Liver (tissue), 9 donors: ENCODE measurements around the gene CD33. TPM values are rescaled to one million over a fixed set of nuclear protein-coding genes. Genes with fewer than 3 reads are reported as not detected.

Source experiments
- DNase-seq: peaks from one replicate; pipeline ENCODE4 v3.0.0-alpha.2; 2017; ENCODE audit warnings: low spot score
- H3K27ac ChIP-seq, 2 donors: one replicate each; pipeline ENCODE4 v1.7.0; 2013; ENCODE audit warnings: inconsistent platforms in 2 of 2, low read length in 2 of 2, control low read depth in 1 of 2, low read depth in 1 of 2, mild to moderate bottlenecking in 1 of 2
- H3K27me3 ChIP-seq, 4 donors: one replicate each; pipeline versions ENCODE4 v1.6.1 to v1.7.0; 2013; ENCODE audit warnings: low read length in 3 of 4, inconsistent platforms in 1 of 4, mild to moderate bottlenecking in 1 of 4, moderate library complexity in 1 of 4; ENCODE audit not compliant: control insufficient read depth in 4 of 4, insufficient read depth in 4 of 4
- H3K36me3 ChIP-seq, 4 donors: one replicate each; pipeline versions ENCODE4 v1.6.1 to v1.7.0; 2013; ENCODE audit warnings: low read length in 3 of 4, mild to moderate bottlenecking in 3 of 4, low read depth in 1 of 4, moderate library complexity in 1 of 4; ENCODE audit not compliant: control insufficient read depth in 4 of 4, insufficient read depth in 3 of 4
- H3K4me1 ChIP-seq, 4 donors: one replicate each; pipeline versions ENCODE4 v1.6.1 to v1.7.0; 2013; ENCODE audit warnings: low read length in 3 of 4, mild to moderate bottlenecking in 3 of 4, moderate library complexity in 1 of 4; ENCODE audit not compliant: control insufficient read depth in 4 of 4, insufficient read depth in 4 of 4
- H3K4me3 ChIP-seq, 3 donors: one replicate each; pipeline versions ENCODE4 v1.6.1 to v1.7.0; 2013; ENCODE audit warnings: low read length in 3 of 3, control low read depth in 1 of 3, low read depth in 1 of 3, mild to moderate bottlenecking in 1 of 3
- H3K9ac ChIP-seq, 2 donors: one replicate each; pipeline ENCODE4 v1.7.0; 2013; ENCODE audit warnings: low read length in 2 of 2, mild to moderate bottlenecking in 2 of 2, moderate library complexity in 2 of 2, control low read depth in 1 of 2, low read depth in 1 of 2
- H3K9me3 ChIP-seq, 4 donors: one replicate each; pipeline versions ENCODE4 v1.6.1 to v1.7.0; 2013; ENCODE audit warnings: low read length in 3 of 4; ENCODE audit not compliant: control insufficient read depth in 4 of 4
- ATF3 ChIP-seq: IDR thresholded peaks from 2 replicates; pipeline ENCODE4 v1.6.1; 2016; ENCODE audit warnings: antibody characterized with exemption
- EGR1 ChIP-seq, 2 donors: IDR thresholded peaks; 2 replicates each; pipeline ENCODE4 v1.6.1; 2016 to 2018; ENCODE audit warnings: antibody characterized with exemption in 2 of 2, low read depth in 2 of 2
- FOXA1 ChIP-seq: IDR thresholded peaks from 2 replicates; pipeline ENCODE4 v1.6.1; 2016; ENCODE audit warnings: antibody characterized with exemption
- FOXA2 ChIP-seq: IDR thresholded peaks from 2 replicates; pipeline ENCODE4 v1.6.1; 2016; ENCODE audit warnings: antibody characterized with exemption
- GABPA ChIP-seq, 2 donors: IDR thresholded peaks in 1 of 2; conservative IDR thresholded peaks in 1 of 2; 2 replicates each; pipeline ENCODE4 v1.6.1; 2016; ENCODE audit warnings: antibody characterized with exemption in 2 of 2, mild to moderate bottlenecking in 1 of 2, moderate library complexity in 1 of 2
- HNF4A ChIP-seq, 2 donors: conservative IDR thresholded peaks; 2 replicates each; pipeline ENCODE4 v1.6.1; 2016; ENCODE audit warnings: antibody characterized with exemption in 2 of 2, mild to moderate bottlenecking in 2 of 2
- HNF4G ChIP-seq: IDR thresholded peaks from 2 replicates; pipeline ENCODE4 v1.6.1; 2016; ENCODE audit warnings: antibody characterized with exemption
- JUND ChIP-seq, 2 donors: IDR thresholded peaks; 2 replicates each; pipeline ENCODE4 v1.6.1; 2016; ENCODE audit warnings: antibody characterized with exemption in 2 of 2
- MAX ChIP-seq: IDR thresholded peaks from 2 replicates; pipeline ENCODE4 v1.6.1; 2016; ENCODE audit warnings: antibody characterized with exemption
- NR2F2 ChIP-seq: IDR thresholded peaks from 2 replicates; pipeline ENCODE4 v1.6.1; 2016; ENCODE audit warnings: antibody characterized with exemption
- RAD21 ChIP-seq, 2 donors: IDR thresholded peaks; 2 replicates each; pipeline ENCODE4 v1.6.1; 2016; ENCODE audit warnings: antibody characterized with exemption in 2 of 2, mild to moderate bottlenecking in 2 of 2
- REST ChIP-seq: IDR thresholded peaks from 2 replicates; pipeline ENCODE4 v1.6.1; 2016; ENCODE audit warnings: antibody characterized with exemption, mild to moderate bottlenecking
- RXRA ChIP-seq, 2 donors: IDR thresholded peaks; 2 replicates each; pipeline ENCODE4 v1.6.1; 2017 to 2018; ENCODE audit warnings: antibody characterized with exemption in 2 of 2, mild to moderate bottlenecking in 1 of 2
- SP1 ChIP-seq: IDR thresholded peaks from 2 replicates; pipeline ENCODE4 v1.6.1; 2018; ENCODE audit warnings: antibody characterized with exemption, mild to moderate bottlenecking
- TAF1 ChIP-seq: conservative IDR thresholded peaks from 2 replicates; pipeline ENCODE4 v1.6.1; 2016; ENCODE audit warnings: antibody characterized with exemption, mild to moderate bottlenecking
- YY1 ChIP-seq: IDR thresholded peaks from 2 replicates; pipeline ENCODE4 v1.6.1; 2016; ENCODE audit warnings: antibody characterized with exemption, mild to moderate bottlenecking
- ZBTB33 ChIP-seq: IDR thresholded peaks from 2 replicates; pipeline ENCODE4 v1.6.1; 2016; ENCODE audit warnings: antibody characterized with exemption
- WGBS: extraction: QIAGEN DNeasy Blood & Tissue Kit; methylation state at CpG from one replicate; pipeline ENCODE4 v1.1.7; 2013; 5-methylcytosine and 5-hydroxymethylcytosine counted together
- polyA plus RNA-seq, 2 donors: library from polyadenylated mRNA; stranded (reverse) in 1 of 2; unstranded in 1 of 2; fragments of 200-250 nt in 1 of 2; fragments of >200 nt in 1 of 2; fragmentation: Nextera tagmentation in 1 of 2; extraction: Ambion mirVana in 1 of 2; gene quantifications; one replicate each; pipeline versions ENCODE4 v1.2.1 to v1.2.3, GENCODE V29; 2013 to 2015
- total RNA-seq, 2 donors: library from RNA; depleted of rRNA; stranded (reverse); fragments of >200 nt; gene quantifications; one replicate each; pipeline ENCODE4 v1.2.3, GENCODE V29; 2014
- TF ChIP-seq, protein P1 (sequence below): fragments of 150-350 bp; IDR thresholded peaks from 2 replicates; pipeline ENCODE4 v1.5.1; 2017; ENCODE audit warnings: improper control_type of control experiment, low read depth, low read length; ENCODE audit not compliant: missing input control
- donor health status: healthy.
- donor health status: healthy.
- donor health status: healthy.
- donor health status: healthy.
- donor health status: healthy.

CD33 gene
- total and polyA plus RNA-seq, 4 donors, result 1.3 to 5.1 (median 3.8) TPM

GRCh38 chr19:51186323-51186722 lies 38.6 kb upstream of the CD33 start (continued):
- TF ChIP-seq GABPA (IDR thresholded peaks at IDR 0.05 in 1 of 2, conservative IDR thresholded peaks at IDR 0.05 in 1 of 2), result no peak
- TF ChIP-seq YY1, result no peak
- no peak for TF ChIP-seq ZBTB33
- TF ChIP-seq SP1, result no peak
- no peak for TF ChIP-seq JUND (IDR thresholded peaks at IDR 0.05)
- no peak for TF ChIP-seq FOXA1
- no peak for TF ChIP-seq HNF4G
- no peak for TF ChIP-seq EGR1 (IDR thresholded peaks at IDR 0.05; ENCODE audit: low read depth in 2 of 2)
- TF ChIP-seq RXRA (IDR thresholded peaks at IDR 0.05), result no peak
- no peak for TF ChIP-seq TAF1
- no peak for TF ChIP-seq RAD21 (IDR thresholded peaks at IDR 0.05)
- no peak for TF ChIP-seq FOXA2

GRCh38 chr19:51187395-51188226 lies 37.3 kb upstream of the CD33 start:
- TF ChIP-seq ZBTB33 (no peak), GABPA (IDR thresholded peaks at IDR 0.05 in 1 of 2, conservative IDR thresholded peaks at IDR 0.05 in 1 of 2) (no peak), FOXA2 (no peak), REST (no peak), NR2F2 (no peak), FOXA1 (no peak), RAD21 (IDR thresholded peaks at IDR 0.05) (no peak), SP1 (no peak), JUND (IDR thresholded peaks at IDR 0.05) (no peak), EGR1 (IDR thresholded peaks at IDR 0.05; ENCODE audit: low read depth in 2 of 2) (no peak), HNF4A (conservative IDR thresholded peaks at IDR 0.05) (no peak), ATF3 (no peak), RXRA (IDR thresholded peaks at IDR 0.05) (no peak), MAX (no peak), TAF1 (no peak), HNF4G (no peak)
- TF ChIP-seq, protein P1, sequence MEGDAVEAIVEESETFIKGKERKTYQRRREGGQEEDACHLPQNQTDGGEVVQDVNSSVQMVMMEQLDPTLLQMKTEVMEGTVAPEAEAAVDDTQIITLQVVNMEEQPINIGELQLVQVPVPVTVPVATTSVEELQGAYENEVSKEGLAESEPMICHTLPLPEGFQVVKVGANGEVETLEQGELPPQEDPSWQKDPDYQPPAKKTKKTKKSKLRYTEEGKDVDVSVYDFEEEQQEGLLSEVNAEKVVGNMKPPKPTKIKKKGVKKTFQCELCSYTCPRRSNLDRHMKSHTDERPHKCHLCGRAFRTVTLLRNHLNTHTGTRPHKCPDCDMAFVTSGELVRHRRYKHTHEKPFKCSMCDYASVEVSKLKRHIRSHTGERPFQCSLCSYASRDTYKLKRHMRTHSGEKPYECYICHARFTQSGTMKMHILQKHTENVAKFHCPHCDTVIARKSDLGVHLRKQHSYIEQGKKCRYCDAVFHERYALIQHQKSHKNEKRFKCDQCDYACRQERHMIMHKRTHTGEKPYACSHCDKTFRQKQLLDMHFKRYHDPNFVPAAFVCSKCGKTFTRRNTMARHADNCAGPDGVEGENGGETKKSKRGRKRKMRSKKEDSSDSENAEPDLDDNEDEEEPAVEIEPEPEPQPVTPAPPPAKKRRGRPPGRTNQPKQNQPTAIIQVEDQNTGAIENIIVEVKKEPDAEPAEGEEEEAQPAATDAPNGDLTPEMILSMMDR, result no peak

More at GRCh38 chr19:51187395-51188226, 37.3 kb upstream of the CD33 start:
- Histone ChIP-seq H3K4me1 (no peaks in the 10 kb centered on the region), H3K27ac (no peak overlapping the region), H3K9me3 (no peaks in the 10 kb centered on the region), H3K4me3 (no peak overlapping the region), H3K9ac (no peak overlapping the region), H3K36me3 (no peaks in the 10 kb centered on the region), H3K27me3 (peaks cover 0 to 4% (median 0%) of the 10 kb centered on the region in 4 donors)
- DNase-seq, result no peak
- 80% methylated on average over 11 of the region's 11 CpGs for WGBS
